Bronchus fibroblast of lung (primary cell): Measurements from ENCODE around the gene NAA38. TPM values are rescaled to one million over a fixed set of nuclear protein-coding genes. Genes with fewer than 3 reads are reported as not detected.

Experiments
- total RNA-seq: library from RNA; depleted of rRNA; stranded (reverse); fragments of >200 nt; gene quantifications from 2 replicates; pipeline ENCODE4 v1.2.3, GENCODE V29; 2015

Gene NAA38, protein sequence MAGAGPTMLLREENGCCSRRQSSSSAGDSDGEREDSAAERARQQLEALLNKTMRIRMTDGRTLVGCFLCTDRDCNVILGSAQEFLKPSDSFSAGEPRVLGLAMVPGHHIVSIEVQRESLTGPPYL
- total RNA-seq = 138 and 167 TPM in 2 replicates

DNA sequence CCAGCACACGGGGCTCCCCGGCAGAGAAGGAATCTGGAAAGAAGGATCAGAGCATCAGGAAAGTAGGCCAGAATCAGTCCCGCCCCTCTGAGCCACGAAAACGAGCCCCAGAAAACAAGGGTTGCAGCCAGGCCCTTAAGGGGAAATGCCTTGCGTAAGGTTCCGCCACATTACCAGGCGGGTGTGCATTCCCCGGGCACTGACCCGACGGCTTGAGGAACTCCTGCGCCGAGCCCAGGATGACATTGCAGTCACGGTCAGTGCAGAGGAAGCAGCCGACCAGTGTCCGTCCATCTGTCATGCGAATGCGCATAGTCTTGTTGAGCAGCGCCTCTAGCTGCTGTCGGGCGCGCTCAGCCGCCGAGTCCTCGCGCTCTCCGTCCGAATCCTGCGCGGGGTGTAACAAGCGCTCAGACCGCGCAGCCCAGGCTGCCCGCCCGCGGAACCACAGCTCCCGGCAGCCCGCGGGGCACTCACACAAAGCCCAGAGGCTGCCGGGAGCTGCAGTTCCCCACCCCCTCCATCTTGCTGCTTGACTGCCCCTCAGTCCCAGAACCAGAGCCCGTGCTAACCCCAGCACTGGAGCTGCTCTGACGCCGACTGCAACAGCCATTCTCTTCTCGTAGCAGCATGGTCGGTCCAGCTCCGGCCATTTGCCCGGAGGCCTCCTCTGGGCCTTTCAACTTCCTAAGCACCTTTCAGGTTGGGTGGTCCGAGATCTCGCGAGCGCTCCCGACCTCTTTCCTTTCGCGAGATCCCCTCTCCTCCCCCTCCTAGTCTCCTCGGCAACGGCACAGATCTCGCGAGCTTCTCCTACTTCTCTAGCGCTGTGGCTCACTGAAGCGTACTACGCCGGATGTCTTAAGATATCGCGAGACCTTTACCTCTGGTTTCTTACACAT is at the start of gene NAA38:
Gene NAA38 (minus strand): TSS at position 749 of the 902 bp plus-strand sequence. CDS start 96 bp downstream, at position 653.

DNA sequence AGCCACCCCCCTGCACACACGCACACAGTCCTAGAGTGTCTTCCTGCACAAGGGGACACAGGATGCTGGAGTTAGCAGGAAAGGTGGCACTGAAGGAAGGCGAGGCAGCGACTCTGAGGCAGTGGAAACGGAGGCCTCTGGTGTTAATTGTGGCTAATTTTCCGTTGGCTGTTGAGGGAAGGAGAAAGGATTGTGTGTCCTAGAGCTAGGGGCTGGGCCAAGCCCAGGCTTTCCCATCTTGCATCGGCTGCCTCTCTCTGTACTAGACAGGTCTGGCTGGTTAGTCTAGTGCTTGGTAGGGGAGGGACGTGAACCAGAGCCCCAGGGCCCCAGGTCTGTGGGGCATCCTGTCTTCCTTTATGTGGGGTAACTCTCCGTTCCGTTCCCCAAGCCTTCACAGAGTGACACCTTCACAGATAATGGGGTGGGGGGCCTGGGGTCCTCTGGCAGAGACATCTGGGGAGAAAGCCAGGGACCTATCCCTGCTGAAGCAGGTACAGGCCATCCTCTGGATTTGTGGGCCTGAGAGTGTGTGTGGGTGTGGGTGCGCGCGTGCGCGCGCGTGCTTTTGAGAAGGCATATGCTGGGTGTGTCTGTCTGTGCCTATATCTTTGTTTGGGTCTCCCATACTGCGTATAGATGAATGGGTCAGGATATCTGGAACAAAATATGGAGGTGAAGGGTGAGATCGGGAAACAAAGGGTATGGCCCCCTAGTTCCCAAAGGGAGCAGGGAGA is 31.0 kb upstream of the NAA38 start, which contains the start of gene CHD3:
Gene CHD3 (plus strand): TSS at position 606 of the 737 bp plus-strand sequence. CDS start 212 bp downstream, outside the sequence.

DNA sequence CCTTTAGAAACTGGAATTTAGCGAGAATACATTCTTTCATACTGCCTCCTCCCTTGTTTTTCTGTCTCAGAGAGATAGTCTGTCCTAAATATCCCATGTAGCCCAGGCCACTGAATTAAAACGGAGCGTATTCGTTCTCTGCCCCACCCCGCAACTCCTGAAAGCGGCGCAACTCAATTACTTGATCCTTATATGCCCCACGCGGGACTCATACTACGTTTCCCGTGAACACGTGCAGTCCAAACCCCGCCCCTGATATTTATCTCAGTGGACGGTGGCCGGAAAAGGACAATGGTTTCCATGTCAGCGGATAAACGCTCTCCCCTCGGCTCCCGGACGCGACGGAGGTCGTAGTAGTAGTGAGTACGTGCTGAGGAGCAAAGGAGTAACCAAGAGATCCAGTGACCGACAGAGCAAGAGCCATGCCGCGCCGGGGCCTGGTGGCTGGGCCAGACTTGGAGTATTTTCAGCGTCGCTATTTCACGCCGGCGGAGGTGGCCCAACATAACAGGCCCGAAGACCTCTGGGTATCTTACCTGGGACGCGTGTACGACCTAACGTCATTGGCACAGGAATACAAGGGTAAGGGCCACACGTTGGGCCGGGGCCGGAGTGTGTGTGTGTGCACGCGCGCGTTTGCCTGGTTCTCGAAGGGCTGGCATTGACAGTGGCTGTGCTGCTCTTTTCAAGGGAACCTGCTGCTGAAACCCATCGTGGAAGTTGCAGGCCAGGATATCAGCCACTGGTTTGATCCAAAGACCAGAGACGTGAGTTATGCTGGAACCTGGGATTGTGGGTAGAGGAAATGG is 558 bp upstream of the NAA38 start, which contains the start of gene CYB5D1:
Gene CYB5D1 (plus strand): TSS at position 291 of the 809 bp plus-strand sequence. CDS start 132 bp downstream, at position 423.

DNA sequence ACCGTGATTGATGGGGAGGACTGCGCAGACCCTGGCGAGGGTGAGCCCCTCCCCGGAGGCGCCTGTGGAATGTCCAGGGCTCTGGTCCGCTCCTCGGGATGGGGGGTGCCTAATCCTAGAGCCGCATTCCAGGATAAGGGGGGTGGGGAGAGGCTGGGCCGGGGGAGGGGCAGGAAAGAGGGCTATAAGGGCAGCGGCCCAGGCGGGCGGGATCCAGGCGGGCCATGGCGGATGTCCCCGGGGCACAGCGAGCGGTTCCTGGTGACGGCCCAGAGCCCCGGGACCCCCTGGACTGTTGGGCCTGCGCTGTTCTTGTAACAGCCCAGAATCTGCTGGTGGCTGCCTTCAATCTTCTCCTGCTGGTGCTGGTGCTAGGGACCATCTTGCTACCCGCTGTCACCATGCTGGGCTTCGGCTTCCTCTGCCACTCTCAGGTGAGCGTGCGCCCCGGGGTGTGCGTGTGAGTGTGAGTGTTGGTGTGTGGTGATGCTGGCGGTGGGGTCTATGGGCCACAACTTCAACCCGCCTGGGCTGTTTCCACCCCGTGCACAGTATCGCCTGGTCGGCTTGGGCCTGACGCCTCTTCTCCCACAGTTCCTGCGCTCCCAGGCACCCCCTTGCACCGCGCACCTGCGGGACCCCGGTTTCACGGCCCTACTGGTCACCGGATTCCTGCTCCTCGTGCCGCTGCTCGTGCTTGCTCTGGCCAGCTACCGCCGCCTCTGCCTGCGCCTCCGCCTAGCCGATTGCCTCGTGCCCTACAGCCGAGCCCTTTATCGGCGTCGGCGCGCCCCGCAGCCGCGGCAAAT is 2.3 kb downstream of the NAA38 start, which contains the start of gene TMEM88:
Gene TMEM88 (plus strand): TSS at position 216 of the 809 bp plus-strand sequence. CDS start 9 bp downstream, at position 225.

DNA sequence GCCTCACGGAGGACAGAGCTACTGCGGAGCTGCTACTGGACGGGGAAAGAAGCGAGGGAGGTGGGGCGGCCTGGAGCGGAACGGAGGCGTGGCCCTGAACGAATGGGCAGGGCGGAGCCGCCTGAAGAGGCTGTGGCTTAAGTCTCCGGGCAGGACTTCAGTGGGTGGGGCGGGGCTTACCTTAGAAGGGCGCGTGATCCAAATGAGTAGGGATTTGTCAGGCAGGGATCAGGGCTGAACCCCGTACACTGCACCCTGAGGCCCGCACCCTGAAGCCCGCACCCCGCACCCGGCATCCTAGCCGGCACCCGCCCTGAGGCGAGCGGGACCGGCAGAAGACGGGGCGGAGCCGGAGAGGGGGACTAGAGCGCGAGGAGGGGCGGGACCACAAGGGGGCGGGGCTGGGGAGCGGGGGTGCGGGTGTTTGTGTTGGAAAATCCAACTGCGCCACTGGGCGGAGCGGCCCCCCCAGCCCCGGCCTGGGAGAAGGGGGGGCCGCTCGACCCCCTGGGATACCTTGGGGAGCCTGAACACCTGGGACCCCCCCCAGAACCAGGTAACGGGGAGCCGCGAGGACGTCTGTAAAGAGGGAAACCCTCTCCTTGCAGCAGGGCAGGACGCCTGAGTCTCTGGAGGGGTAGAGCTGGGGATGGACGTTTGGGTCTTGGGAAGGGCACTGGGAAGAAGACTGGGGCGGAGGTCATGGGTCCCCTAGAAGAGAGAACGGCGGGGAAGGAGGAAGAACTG is 23.4 kb downstream of the NAA38 start, which contains the start of gene KDM6B:
Gene KDM6B (plus strand): TSS at position 423 of the 747 bp plus-strand sequence. CDS start 11,338 bp downstream, outside the sequence.

Other genes starting within 250 kb of the NAA38 start
- 30.6 and 36.0 TPM in 2 replicates for gene FXR2, start 242.7 kb downstream of the NAA38 start, total RNA-seq
- gene SAT2, start 229.7 kb downstream of the NAA38 start, total RNA-seq = 34.1 and 35.5 TPM in 2 replicates
- gene SHBG, start 227.4 kb downstream of the NAA38 start, total RNA-seq = 0.15 and 0.84 TPM in 2 replicates
- gene ATP1B2, start 206.6 kb downstream of the NAA38 start, total RNA-seq = not detected in 2 replicates
- 57.2 and 61.9 TPM in 2 replicates for gene TP53, start 170.1 kb downstream of the NAA38 start, total RNA-seq
- gene WRAP53, start 169.1 kb downstream of the NAA38 start, total RNA-seq = 21.7 and 22.7 TPM in 2 replicates
- 0.67 and 0.89 TPM in 2 replicates for gene EFNB3, start 152.4 kb downstream of the NAA38 start, total RNA-seq
- gene DNAH2, start 139.8 kb downstream of the NAA38 start, total RNA-seq = under 0.01 and 0.17 TPM in 2 replicates
- gene KDM6B, start 23.3 kb downstream of the NAA38 start, total RNA-seq = 1.2 and 1.7 TPM in 2 replicates
- gene TMEM88, start 2.5 kb downstream of the NAA38 start, total RNA-seq = 0.74 and 4.2 TPM in 2 replicates
- 4.9 and 5.2 TPM in 2 replicates for gene CYB5D1, start 444 bp upstream of the NAA38 start, total RNA-seq
- 45.9 and 46.5 TPM in 2 replicates for gene CHD3, start 31.2 kb upstream of the NAA38 start, total RNA-seq
- gene RNF227, start 58.7 kb upstream of the NAA38 start, total RNA-seq = 1.0 and 1.2 TPM in 2 replicates
- gene KCNAB3, start 72.3 kb upstream of the NAA38 start, total RNA-seq = 0.67 and 1.2 TPM in 2 replicates
- 71.8 and 102 TPM in 2 replicates for gene TRAPPC1, start 74.4 kb upstream of the NAA38 start, total RNA-seq
- gene CNTROB, start 74.6 kb upstream of the NAA38 start, total RNA-seq = 24.5 TPM in 2 replicates
- gene GUCY2D, start 145.1 kb upstream of the NAA38 start, total RNA-seq = 0.15 TPM in 1 of 2 replicates, not detected in the other
- under 0.01 TPM in 1 of 2 replicates, not detected in the other for gene ALOX15B, start 181.5 kb upstream of the NAA38 start, total RNA-seq
- gene ALOX12B, start 230.2 kb upstream of the NAA38 start, total RNA-seq = not detected in 2 replicates